Endometrium (tissue), 2 donors: ENCODE measurements around the gene RUNX1.

Experiments used
- FAIRE-seq: peaks from 2 replicates; lab custom pipeline; 2012; peaks lifted over from hg19 to GRCh38; lab: Jason Lieb, UNC
- donor health status: control.
- donor health status: control.

RUNX1 gene

DNA sequence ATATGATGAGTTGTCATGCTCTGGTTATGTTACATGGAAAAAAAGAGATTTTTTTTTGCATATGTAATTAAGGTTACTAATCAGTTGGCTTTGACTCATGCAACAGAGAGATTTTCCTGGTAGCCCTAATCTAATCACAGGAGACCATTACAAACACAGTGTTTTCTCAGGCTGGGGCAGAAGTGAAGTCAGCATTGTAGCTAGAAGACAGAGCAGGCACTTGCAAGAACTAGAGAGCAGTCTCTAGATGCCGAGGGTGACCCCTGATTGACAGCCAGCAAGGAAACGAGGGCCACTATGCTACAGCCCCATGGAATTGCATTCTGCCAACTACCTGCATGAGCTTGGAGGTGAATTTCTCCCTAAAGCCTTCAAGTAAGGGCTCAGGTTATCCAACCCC is 151.3 kb downstream of the RUNX1 start:
- no peak for FAIRE-seq

GRCh38 chr21:34894401-34894800 is 154.7 kb downstream of the RUNX1 start:
- no peak for FAIRE-seq

- FAIRE-seq: no peak
These were observed 156.9 kb downstream of the RUNX1 start for GRCh38 chr21:34892209-34892608.

DNA sequence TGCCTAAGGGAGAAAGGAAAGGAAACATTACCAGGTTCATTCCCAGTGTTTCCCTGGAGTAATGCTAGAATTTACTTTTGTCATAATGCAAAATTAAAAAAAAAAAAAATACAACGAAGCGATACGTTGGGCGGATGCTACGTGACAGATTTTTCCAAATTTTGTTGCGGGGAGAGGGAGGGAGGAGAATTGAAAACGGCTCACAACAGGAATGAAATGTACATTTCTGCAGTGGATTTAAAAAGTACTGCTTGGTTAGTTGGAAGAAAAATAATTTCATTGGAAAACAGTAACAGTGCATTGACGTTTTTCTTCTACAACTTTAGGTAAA is 157.5 kb downstream of the RUNX1 start:
- FAIRE-seq: no peak

- no peak for FAIRE-seq
These were observed 158.1 kb downstream of the RUNX1 start for GRCh38 chr21:34890724-34891612.

GRCh38 chr21:34890470-34890723 is 158.7 kb downstream of the RUNX1 start:
- no peak for FAIRE-seq

- FAIRE-seq: no peak
These were observed 159.2 kb downstream of the RUNX1 start for GRCh38 chr21:34889676-34890469.

GRCh38 chr21:34889320-34889675 is 159.8 kb downstream of the RUNX1 start:
- no peak for FAIRE-seq

DNA sequence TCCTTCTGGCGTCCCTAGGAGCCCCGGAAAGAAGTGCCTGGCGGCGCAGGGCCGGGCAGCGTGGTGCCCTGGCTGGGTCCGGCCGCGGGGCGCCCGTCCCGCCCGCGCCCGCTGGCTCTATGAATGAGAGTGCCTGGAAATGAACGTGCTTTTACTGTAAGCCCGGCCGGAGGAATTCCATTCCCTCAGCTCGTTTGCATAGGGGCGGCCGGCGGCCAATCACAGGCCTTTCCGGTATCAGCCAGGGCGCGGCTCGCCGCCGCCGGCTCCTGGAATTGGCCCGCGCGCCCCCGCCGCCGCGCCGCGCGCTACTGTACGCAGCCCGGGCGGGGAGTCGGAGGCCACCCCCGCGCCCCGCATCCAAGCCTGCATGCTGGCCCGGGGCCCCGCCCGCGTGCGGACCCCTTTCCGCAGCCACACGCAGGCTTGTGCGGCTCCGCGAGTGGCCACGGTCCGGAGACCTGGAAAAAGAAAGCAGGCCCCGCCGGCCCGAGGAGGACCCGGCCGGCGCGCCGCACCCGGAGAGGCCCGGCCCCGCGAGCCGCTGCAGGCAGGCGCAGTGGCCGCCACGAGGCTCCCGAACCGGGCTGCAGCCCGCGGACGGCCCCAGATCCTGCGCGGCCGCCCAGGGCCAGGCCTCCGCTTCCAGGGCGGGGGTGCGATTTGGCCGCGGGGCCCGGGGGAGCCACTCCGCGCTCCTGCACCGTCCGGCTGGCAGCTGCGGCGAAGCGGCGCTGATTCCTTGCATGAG is 160.4 kb downstream of the RUNX1 start:
- no peak for FAIRE-seq

DNA sequence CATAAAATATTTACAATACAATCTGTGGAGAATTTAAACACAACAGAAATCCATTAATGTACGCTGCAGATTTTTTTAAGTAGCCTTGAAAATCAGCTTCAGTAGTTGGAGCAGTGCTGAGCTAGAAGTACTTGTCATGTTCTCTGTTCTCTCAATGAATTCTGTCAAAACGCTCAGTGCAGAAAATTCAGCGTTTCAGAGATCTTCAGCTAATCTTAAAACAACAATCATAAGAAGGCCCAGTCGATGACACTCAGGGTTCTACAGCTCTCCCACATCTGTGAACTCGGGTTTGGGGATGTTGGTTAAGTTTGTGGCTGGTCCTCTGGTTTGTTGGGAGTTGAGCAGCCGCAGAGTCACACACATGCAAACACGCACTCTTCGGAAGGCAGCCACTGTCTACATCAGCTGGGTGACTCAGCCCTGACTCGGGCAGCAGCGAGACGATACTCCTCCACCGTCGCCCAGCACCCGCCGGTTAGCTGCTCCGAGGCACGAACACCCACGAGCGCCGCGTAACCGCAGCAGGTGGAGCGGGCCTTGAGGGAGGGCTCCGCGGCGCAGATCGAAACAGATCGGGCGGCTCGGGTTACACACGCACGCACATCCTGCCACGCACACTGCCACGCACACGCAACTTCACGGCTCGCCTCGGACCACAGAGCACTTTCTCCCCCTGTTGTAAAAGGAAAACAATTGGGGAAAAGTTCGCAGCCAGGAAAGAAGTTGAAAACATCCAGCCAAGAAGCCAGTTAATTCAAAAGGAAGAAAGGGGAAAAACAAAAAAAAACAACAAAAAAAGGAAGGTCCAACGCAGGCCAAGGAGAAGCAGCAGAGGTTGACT is 161.2 kb downstream of the RUNX1 start:
- no peak for FAIRE-seq

- no peak for FAIRE-seq
These were observed 162.0 kb downstream of the RUNX1 start for GRCh38 chr21:34887105-34887442.

- no peak for FAIRE-seq
These were observed 162.6 kb downstream of the RUNX1 start for GRCh38 chr21:34886240-34887104.

- no peak for FAIRE-seq
These were observed 163.4 kb downstream of the RUNX1 start for GRCh38 chr21:34885626-34886239.

DNA sequence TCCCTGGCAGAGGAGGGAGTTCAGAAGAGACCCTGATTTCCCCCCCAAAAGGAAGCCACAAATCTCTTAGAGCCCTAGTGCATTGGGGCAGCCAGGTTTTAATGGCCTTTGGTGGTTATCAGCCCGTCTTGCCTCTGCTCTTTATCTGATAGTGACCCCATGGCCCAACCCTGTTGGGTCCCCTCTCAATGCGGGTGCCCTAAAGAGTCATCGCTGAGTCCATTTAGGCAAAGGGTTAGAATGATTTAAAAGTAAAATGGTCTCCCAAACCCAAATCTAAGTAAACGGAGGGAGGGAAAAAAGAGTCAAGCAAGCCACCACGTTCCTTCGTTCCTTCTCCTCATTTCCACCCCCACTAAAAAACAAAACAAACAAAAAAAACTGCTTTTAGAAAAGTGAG is 164.0 kb downstream of the RUNX1 start:
- no peak for FAIRE-seq

DNA sequence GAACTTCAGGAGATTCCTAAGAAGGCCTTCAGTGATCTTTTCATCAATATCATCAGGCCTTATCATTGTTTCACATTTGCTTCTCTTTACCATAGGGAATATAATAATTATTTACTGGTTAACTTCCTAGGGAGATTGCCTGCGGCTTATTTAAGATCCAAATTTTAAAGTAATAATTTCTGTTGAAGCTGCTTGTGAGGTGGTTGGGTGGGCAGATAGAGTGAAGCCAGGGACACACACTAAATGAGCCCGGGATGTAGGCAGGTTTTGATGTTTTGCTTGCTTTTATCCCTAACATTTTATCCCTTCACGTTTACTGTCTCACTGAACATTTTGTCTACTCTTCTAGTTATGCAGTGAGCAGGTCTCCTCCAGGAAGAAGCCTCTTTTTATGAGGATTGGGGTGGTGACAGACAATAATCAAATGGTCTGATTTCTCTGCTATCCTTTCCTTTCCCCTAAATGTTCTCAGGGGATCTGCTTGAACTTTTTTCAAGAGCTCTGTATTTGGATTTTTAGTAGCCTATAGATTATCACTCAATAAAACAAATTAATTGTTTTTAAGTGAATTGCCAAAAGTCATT is 164.7 kb downstream of the RUNX1 start:
- FAIRE-seq: no peak

DNA sequence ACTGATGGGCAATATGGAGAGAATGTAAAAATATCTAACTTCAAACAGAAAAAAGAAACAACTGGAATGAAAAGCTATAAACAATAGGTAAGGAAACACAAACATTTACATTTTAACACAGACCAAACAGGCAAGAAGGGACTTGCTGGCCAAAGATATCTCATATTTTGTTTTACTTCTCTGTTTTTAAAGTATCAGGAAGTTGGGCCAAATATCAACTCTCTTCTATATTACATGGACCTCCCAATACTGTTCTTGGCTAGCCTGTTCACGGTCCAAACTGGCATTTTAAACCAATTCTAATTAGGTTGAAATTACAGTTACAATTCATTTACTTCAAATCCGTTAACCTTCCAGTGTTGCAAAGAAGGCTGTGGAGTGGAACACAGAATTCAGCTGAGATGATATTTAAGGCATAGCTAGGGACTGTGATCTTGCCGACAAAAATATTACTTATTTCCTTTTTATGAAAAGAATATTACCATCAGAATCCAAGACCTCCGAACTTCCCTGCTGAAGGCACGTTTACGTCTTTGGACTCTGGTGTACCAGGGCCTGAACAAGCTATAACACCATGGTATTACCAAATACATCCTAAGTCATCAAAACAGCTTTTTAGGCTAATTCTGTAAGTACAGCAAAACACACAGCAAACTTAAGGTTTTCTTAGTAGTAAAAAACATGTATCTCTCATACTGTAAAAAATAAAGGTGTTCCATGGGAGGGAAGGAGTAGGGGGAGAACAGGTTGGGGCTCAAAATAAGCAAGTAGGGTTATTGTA is 165.4 kb downstream of the RUNX1 start:
- FAIRE-seq: no peak

- no peak for FAIRE-seq
These were observed 166.4 kb downstream of the RUNX1 start for GRCh38 chr21:34882719-34883131.

DNA sequence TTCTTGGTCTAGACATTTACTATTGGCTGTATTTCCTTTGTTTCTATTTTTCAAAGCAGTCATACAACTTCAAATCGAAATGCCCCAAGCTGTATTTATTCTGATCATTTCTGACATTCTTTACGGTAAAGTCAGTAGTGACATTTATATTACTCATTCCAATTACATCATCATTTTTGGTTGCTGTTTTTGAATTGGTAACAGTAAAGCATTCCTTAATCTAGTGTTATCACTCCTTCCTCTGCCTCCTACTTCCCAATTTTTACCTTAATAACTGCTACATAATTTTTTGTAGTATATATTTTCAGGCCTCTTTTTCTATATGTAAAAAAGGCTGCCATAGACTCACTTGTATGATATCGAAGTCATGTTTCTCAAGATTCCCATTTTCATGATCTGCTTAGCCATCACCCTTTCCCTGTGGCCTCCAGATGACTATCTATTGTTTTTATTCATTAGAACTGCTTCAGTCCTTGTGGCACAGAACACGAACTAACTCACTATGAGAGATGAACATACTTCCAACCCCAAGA is 167.2 kb downstream of the RUNX1 start:
- FAIRE-seq: no peak

GRCh38 chr21:34881421-34881820 is 167.7 kb downstream of the RUNX1 start:
- FAIRE-seq: no peak
